Stimulated activated CD4-positive, alpha-beta T cell treated with anti-CD3 and anti-CD28 coated beads, TNF-alpha, amount 100 ng/mL, for 24 hours (primary cell): ENCODE measurements around the gene CLEC4C.
"Not testable (repeated sequence)": the region's sequence is repeated elsewhere in the genome, so short reads cannot be mapped to it uniquely, and the experiment has no call there.

Source experiments
- DNase-seq, 3 experiments: peaks; one replicate each; pipeline ENCODE4 v3.0.0-alpha.2; 2020; ENCODE audit warnings: low read depth in 3 of 3

Gene CLEC4C, protein sequence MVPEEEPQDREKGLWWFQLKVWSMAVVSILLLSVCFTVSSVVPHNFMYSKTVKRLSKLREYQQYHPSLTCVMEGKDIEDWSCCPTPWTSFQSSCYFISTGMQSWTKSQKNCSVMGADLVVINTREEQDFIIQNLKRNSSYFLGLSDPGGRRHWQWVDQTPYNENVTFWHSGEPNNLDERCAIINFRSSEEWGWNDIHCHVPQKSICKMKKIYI

GRCh38 chr12:7747246-7747645 lies at the start of gene CLEC4C:
Gene CLEC4C (minus strand): TSS chr12:7747375. CDS start chr12:7747348, 27 bp downstream.
- DNase-seq, result no peak

DNA sequence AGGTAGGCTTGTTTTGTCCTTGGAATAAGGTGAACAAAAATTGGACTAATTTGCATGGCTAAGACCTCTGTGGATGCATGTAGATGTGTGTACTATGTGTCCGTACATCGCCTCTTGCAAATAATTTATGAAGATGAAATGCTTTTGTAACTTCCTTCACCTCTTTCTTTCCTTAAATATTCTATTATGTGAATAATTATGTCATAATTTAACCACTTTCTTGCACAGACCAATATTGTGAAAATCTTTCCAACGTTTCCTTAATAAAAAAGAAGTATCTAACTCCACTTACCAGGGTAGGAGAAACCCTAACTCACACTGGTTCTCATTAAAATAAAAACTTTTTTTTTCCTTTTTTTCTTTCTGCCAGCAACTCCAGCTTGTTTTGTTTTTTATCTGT lies 46.0 kb upstream of the CLEC4C start:
- DNase-seq, result no peak

DNA sequence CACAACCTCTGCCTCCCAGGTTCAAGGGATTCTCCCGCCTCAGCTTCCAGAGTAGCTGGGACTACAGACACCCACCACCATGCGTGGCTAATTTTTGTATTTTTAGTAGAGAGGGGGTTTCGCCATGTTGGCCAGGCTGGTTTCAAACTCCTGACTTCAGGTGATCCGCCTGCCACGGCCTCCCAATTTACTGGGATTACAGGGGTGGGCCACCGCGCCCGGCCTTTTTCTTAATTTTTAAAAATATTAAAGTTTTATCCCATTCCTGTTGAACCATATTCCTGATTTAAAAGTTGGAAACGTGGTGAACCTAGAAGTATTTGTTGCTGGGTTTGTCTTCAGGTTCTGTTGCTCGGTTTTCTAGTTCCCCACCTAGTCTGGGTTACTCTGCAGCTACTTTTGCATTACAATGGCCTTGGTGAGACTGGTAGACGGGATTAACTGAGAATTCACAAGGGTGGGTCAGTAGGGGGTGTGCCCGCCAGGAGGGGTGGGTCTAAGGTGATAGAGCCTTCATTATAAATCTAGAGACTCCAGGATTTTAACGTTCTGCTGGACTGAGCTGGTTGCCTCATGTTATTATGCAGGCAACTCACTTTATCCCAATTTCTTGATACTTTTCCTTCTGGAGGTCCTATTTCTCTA lies 41.8 kb upstream of the CLEC4C start, which contains the start of gene NANOG:
Gene NANOG, plus strand, starts transcription at position 519 of the 645 bp plus-strand sequence. CDS start 213 bp downstream, outside the sequence.
- not testable (repeated sequence) for DNase-seq

GRCh38 chr12:7788294-7788660 lies 41.1 kb upstream of the CLEC4C start:
- DNase-seq, result no peak

DNA sequence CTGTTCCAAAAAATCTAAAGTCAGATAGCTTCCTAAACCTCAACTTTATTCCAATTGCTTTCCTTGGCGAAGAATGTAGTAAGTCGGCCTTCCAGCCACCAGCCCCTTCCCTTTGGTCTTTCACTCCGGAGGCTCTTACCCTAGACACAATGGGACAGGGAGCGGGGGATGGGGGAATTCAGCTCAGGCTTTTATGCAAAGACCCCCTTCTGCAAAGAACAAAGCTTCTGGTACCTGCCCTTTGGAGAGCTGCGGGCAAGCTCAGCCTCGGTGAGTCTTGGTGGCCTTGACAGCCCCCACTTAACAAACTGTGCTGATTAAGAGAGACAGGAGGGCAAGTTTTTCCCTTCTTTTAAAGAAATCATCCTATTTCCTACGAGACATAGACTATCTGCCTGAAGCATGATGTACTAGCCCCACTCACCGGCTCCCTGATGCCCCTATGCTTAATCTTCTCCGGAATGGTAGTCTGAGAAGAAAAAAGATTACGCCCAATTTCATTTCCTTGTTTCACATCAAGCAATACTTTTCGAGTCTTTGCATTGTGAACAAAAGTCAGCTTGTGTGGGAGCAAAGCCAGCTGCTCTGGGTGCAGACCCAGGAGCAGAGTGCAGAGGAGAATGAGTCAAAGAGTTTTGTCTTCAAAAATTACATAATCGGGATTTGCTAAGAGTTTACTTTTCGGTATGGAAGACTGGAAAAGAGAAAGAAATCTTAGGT lies 40.6 kb upstream of the CLEC4C start:
- no peak for DNase-seq

GRCh38 chr12:7784701-7785100 lies 37.5 kb upstream of the CLEC4C start:
- no peak for DNase-seq

- not testable (repeated sequence) for DNase-seq
Measured at GRCh38 chr12:7783433-7783832, 36.3 kb upstream of the CLEC4C start.

GRCh38 chr12:7782055-7782454 lies 34.9 kb upstream of the CLEC4C start:
- no peak for DNase-seq

DNA sequence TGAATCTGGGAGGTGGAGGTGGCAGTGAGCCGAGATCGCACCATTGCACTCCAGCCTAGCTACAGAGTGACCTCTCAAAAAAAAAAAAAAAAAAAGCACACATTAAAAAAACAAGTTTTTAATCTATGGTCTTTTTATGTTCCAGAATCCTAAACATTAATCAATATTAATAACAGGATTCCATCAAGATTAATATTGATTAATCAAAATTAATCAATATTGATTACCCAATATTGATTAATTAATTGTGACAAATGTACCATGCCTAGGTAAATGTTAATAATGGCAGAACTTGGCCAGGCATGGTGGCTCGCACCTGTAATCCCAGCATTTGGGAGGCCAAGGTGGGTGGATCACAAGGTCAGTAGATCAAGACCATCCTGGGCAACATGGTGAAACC lies 34.1 kb upstream of the CLEC4C start:
- no peak for DNase-seq

DNA sequence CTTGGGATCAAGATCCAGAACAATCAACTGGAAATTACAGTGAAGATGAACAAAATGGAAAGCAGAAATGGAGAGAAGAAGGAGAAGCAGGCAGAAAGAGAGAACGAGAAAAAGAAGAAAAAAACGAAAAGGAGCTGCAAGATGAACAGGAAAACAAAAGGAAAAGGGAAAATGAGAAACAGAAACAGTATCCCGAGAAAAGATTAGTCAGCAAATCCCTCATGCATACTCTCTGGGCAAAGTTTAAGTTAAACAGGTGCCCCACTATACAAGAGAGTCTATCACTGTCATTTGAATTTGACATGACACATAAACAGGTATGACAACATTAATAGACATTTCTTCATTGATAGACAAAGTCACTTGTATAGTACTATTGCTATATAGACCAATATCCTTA lies 22.8 kb upstream of the CLEC4C start:
- DNase-seq, result no peak

DNA sequence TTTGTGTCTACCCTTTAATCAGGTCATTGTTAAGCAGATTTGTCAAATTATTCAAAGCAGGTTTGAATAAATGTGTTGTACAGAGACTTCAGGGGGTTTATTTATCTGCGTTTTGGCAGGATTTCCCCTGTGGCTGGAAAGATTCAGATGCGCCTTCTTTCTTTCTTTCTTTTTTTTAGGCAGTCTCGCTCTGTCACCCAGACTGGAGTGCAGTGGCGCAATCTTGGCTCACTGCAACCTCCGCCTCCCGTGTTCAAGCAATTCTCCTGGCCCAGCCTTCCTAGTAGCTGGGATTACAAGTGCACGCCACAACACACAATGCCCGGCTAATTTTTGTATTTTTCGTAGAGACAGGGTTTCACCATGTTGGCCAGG lies 11.6 kb upstream of the CLEC4C start:
- no peak for DNase-seq

DNA sequence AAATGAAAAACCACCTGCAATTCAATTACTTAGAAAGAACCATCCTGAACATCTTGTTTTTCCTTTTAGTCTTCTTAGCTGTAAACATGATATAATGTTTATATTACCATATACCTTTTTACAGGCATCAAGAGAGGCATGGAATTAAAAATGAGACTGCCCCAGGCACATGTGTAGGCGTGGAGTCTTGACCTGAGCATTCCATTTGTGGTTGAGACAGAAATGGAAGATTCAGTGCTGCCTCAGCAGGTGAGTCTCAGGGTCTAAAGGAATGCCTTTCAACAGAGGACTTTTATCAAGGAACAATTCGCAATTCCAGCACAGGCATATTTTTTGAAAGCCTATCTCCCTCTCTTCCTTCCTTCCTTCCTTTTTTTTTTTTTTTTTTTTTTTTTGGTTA lies 9.8 kb upstream of the CLEC4C start:
- DNase-seq, result no peak

DNA sequence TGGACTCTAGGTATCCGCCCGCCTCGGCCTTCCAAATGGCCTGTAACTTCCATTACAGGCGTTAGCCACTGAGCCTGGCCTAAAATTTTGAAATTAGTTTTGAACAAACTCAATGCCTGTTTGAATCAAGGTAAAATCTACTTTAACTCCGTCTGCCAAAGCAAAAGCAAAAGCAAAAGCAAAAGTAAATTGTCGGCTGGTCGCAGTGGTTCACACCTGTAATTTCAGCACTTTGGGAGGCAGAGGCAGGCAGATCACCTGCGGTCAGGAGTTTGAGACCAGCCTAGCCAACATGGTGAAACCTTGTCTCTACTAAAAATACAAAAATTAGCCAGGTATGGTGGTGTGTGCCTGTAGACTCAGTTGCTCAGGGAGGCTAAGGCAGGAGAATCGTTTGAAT lies 8.5 kb upstream of the CLEC4C start:
- DNase-seq, result not testable (repeated sequence)

DNA sequence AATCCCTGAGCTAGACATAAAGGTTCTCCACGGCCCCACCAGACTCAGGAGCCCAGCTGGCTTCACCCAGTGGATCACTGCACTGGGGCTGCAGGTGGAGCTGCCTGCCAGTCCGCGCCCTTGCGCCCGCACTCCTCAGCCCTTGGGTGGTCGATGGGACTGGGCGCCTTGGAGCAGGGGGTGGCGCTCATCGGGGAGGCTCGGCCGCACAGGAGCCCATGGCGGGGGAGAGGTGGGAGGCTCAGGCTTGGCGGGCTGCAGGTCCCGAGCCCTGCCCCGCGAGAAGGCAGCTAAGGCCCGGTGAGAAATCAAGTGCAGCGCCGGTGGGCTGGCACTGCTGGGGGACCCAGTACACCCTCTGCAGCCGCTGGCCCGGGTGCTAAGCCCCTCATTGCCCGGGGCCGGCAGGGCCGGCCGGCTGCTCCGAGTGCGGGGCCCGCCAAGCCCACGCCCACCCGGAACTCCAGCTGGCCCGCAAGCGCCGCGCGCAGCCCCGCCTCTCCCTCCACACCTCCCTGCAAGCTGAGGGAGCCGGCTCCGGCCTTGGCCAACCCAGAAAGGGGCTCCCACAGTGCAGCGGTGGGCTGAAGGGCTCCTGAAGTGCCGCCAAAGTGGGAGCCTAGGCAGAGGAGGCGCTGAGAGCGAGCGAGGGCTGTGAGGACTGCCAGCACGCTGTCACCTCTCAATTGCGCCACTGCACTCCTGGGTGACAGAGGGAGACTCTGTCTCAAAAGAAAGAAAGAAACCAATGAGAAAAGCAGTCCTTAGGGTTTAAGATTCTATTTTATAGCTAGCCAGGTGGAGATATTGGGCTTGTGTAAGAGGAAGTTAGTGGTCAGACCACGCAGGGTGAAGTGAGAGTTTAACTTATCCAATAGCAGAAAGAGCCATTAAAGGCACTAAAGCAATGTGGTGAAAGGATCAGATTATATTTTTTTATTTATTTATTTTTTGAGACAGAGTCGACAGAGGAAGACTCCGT lies 5.1 kb upstream of the CLEC4C start:
- DNase-seq, result not testable (repeated sequence)

- no peak for DNase-seq
Measured at GRCh38 chr12:7751394-7751793, 4.2 kb upstream of the CLEC4C start.

DNA sequence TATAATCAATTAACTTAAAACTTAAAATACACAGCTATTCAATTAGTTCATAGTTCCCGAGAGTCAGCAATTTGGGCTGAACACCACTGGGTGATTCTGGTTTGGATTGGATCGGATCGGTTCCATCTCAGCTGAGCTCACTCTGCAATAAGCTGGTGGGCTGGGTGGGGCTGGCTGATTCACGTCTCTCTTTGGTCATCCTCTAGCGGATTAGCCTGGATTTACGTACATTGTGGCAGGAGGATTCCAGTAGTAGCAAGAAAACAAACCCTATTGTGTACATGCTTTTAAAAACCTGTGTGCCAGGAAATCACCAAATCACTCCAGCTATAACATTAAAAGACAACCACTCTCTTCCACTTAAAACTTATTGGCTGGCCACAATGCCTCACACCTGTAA lies 3.2 kb upstream of the CLEC4C start:
- DNase-seq, result no peak

GRCh38 chr12:7749442-7749841 lies 2.3 kb upstream of the CLEC4C start:
- DNase-seq, result no peak

GRCh38 chr12:7748852-7749251 lies 1.7 kb upstream of the CLEC4C start:
- no peak for DNase-seq

DNA sequence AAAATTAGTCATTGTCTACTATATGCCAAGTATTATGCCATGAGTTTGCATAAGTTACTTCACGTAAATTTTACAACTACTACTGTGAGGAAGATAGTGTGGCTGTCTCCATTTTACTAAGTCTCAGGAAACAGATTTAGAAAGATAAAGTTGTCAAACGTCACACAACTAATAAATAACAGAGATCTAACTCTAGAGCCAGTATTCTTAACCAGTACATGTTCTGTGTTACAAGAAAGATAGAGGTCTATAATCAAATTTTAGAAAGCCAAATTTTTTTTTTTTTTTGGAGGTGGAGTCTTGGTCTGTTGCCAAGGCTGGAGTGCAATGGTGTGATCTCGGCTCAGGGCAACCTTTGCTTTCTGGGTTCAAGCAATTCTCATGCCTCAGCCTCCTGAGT lies 14.2 kb downstream of the CLEC4C start:
- DNase-seq, result no peak

DNA sequence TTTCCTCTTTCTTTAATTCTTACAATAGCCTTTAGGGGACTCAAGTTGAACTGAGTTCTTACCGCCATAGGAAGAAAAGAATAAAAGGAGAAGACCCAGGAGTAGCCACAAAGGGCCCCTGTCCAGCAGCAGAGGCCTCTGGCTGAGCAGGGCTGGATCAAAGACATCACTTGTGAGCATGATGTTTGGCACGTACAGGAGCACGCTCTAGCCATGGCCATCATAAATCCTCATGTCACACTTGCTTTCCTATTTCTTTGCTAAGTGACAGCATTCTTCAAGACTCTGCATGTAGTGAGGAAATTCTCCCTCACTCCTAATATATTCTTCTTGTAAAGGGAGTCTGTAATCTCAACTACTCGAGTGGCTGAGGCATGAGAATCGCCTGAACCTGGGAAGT lies 15.7 kb downstream of the CLEC4C start:
- no peak for DNase-seq

GRCh38 chr12:7730984-7731383 lies 16.2 kb downstream of the CLEC4C start:
- DNase-seq, result not testable (repeated sequence)

DNA sequence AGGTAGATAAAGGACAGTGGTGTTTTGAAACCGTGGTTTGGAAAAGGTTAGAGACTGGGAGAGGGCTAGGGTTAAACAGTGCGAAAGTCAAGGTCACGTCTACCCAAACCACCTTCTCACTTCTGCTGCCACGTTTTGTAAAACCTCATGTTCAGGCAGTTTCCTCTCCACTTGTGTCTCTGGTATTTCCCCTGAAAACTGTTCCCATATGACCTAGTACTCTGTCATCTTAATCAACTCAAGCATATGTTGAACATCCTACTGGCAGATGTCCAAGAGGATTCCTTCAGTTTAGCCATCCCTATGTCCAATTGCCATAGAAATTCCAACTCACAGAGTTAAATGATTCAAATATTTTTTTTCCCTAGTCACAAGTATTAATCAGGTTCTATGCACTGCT lies 17.4 kb downstream of the CLEC4C start:
- no peak for DNase-seq
